Mesothelial cell of epicardium (in vitro differentiated cells): ENCODE data around the gene SLC4A5. TPM values are rescaled to one million over a fixed set of nuclear protein-coding genes. Genes with fewer than 3 reads are reported as not detected.

ENCODE experiments used
- DNase-seq, 2 experiments: peaks; one replicate each; pipeline ENCODE4 v3.0.0; 2021; ENCODE audit warnings: low spot score in 2 of 2; ENCODE audit not compliant: unreplicated experiment in 2 of 2
- H3K27ac Mint-ChIP-seq: 2 replicates; pipeline ENCODE4 v1.8.0; 2021; ENCODE audit warnings: mixed read lengths
- H3K27me3 Mint-ChIP-seq: 2 replicates; pipeline ENCODE4 v1.8.0; 2021; ENCODE audit warnings: low read depth, mixed read lengths
- H3K36me3 Mint-ChIP-seq: 2 replicates; pipeline ENCODE4 v1.8.0; 2021; ENCODE audit warnings: mixed read lengths
- H3K4me1 Mint-ChIP-seq: 2 replicates; pipeline ENCODE4 v1.8.0; 2021; ENCODE audit warnings: mixed read lengths
- H3K4me3 Mint-ChIP-seq: 2 replicates; pipeline ENCODE4 v1.8.0; 2021; ENCODE audit warnings: mild to moderate bottlenecking, moderate library complexity, mixed read lengths
- H3K9me3 Mint-ChIP-seq: 2 replicates; pipeline ENCODE4 v1.8.0; 2021; ENCODE audit warnings: mixed read lengths
- total RNA-seq: library from RNA; stranded (reverse); gene quantifications from 3 replicates; pipeline ENCODE4 v1.2.1, GENCODE V29; 2021
- TF ChIP-seq, protein P1 (sequence below): fragments of 200-600 bp; sonication (generic); IDR thresholded peaks from one replicate; pipeline ENCODE4 v1.5.0; 2021; ENCODE audit warnings: antibody characterized with exemption; ENCODE audit not compliant: unreplicated experiment

SLC4A5 gene
- total RNA-seq, 1 donor from 2014 or later = 9.3 TPM

DNA sequence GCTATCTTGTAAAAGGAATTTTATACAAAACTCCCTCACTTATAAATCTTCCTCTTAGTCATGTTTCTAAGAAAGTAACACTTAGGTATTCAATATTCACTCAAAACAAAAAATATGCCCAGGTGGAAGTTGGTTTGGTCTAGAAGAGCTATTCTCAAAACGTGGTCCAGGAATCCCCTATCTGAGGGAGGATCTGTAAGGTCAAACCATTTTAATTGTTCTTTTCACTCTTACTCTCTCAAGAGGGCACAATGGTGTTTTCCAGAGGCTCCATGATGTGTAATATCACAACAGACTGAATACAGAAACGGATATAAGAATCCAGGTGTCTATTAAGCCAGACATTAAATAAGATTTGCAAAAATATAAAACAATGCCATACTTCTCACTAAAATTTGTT lies 174.5 kb downstream of the SLC4A5 start:
- H3K27ac Mint-ChIP-seq = no peak overlapping the region
- no peaks in the 10 kb centered on the region for H3K27me3 Mint-ChIP-seq
- H3K36me3 Mint-ChIP-seq = peaks cover 40% of the 10 kb centered on the region
- TF ChIP-seq, protein P1, sequence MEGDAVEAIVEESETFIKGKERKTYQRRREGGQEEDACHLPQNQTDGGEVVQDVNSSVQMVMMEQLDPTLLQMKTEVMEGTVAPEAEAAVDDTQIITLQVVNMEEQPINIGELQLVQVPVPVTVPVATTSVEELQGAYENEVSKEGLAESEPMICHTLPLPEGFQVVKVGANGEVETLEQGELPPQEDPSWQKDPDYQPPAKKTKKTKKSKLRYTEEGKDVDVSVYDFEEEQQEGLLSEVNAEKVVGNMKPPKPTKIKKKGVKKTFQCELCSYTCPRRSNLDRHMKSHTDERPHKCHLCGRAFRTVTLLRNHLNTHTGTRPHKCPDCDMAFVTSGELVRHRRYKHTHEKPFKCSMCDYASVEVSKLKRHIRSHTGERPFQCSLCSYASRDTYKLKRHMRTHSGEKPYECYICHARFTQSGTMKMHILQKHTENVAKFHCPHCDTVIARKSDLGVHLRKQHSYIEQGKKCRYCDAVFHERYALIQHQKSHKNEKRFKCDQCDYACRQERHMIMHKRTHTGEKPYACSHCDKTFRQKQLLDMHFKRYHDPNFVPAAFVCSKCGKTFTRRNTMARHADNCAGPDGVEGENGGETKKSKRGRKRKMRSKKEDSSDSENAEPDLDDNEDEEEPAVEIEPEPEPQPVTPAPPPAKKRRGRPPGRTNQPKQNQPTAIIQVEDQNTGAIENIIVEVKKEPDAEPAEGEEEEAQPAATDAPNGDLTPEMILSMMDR = no peak
- peaks cover 5% of the 10 kb centered on the region for H3K4me1 Mint-ChIP-seq
- no peak for DNase-seq
- H3K9me3 Mint-ChIP-seq = peaks cover 9% of the 10 kb centered on the region
- no peak overlapping the region for H3K4me3 Mint-ChIP-seq

Other genes with a start within 250 kb of the SLC4A5 start
- gene BOLA3, start 195.5 kb downstream of the SLC4A5 start, total RNA-seq = 15.4 to 17.0 TPM (median 17.0 TPM) in 3 replicates
- 90.4 to 98.3 TPM (median 96.4 TPM) in 3 replicates for gene MOB1A, start 164.5 kb downstream of the SLC4A5 start, total RNA-seq
- 35.3 to 39.1 TPM (median 37.9 TPM) in 3 replicates for gene MTHFD2, start 144.8 kb downstream of the SLC4A5 start, total RNA-seq
- gene DCTN1, start 36.9 kb upstream of the SLC4A5 start, total RNA-seq = 125 to 136 TPM (median 132 TPM) in 3 replicates
- 4.7 to 8.8 TPM (median 6.0 TPM) in 3 replicates for gene C2orf81, start 78.2 kb upstream of the SLC4A5 start, total RNA-seq
- gene WDR54, start 78.3 kb upstream of the SLC4A5 start, total RNA-seq = 20.2 to 25.0 TPM (median 23.7 TPM) in 3 replicates
- gene RTKN, start 98.5 kb upstream of the SLC4A5 start, total RNA-seq = 85.0 to 88.9 TPM (median 86.4 TPM) in 3 replicates
- gene INO80B, start 111.7 kb upstream of the SLC4A5 start, total RNA-seq = 42.9 to 48.1 TPM (median 45.3 TPM) in 3 replicates
- gene WBP1, start 115.0 kb upstream of the SLC4A5 start, total RNA-seq = 111 to 113 TPM (median 111 TPM) in 3 replicates
- 61.6 to 68.7 TPM (median 62.6 TPM) in 3 replicates for gene MOGS, start 122.0 kb upstream of the SLC4A5 start, total RNA-seq
- gene MRPL53, start 129.3 kb upstream of the SLC4A5 start, total RNA-seq = 57.6 to 69.3 TPM (median 62.5 TPM) in 3 replicates
- 25.5 to 29.4 TPM (median 26.2 TPM) in 3 replicates for gene CCDC142, start 139.6 kb upstream of the SLC4A5 start, total RNA-seq
- gene TTC31, start 139.7 kb upstream of the SLC4A5 start, total RNA-seq = 26.1 to 27.3 TPM (median 26.1 TPM) in 3 replicates
- 0.86 to 1.1 TPM (median 0.89 TPM) in 3 replicates for gene LBX2, start 156.2 kb upstream of the SLC4A5 start, total RNA-seq
- 17.0 to 23.0 TPM (median 20.3 TPM) in 3 replicates for gene PCGF1, start 164.3 kb upstream of the SLC4A5 start, total RNA-seq
- 0.18 TPM in 1 of 3 replicates, not detected in the others for gene TLX2, start 171.0 kb upstream of the SLC4A5 start, total RNA-seq
- 0.16 to 0.42 TPM (median 0.29 TPM) in 3 replicates for gene DQX1, start 182.8 kb upstream of the SLC4A5 start, total RNA-seq
- gene AUP1, start 186.3 kb upstream of the SLC4A5 start, total RNA-seq = 86.2 to 89.4 TPM (median 86.8 TPM) in 3 replicates
- gene HTRA2, start 186.5 kb upstream of the SLC4A5 start, total RNA-seq = 25.1 to 26.1 TPM (median 25.7 TPM) in 3 replicates
- 20.3 to 26.7 TPM (median 21.9 TPM) in 3 replicates for gene LOXL3, start 210.5 kb upstream of the SLC4A5 start, total RNA-seq
- 10.7 to 11.9 TPM (median 10.8 TPM) in 3 replicates for gene DOK1, start 211.3 kb upstream of the SLC4A5 start, total RNA-seq